Daoy (cell line): ENCODE data around the gene CUL9. TPM values are rescaled to one million over a fixed set of nuclear protein-coding genes. Genes with fewer than 3 reads are reported as not detected.

Experiments
- DNase-seq: peaks from one replicate; pipeline ENCODE4 v3.0.0-alpha.2; 2015; ENCODE audit warnings: low read depth
- total RNA-seq: library from RNA; depleted of rRNA; stranded (reverse); fragments of >200 nt; shearing (Covaris generic); gene quantifications from 2 replicates; pipeline ENCODE4 v1.2.3, GENCODE V29; 2014; rRNA removed

Gene CUL9
- total RNA-seq, 1 experiment from 2014 or later, result 23.7 TPM

DNA sequence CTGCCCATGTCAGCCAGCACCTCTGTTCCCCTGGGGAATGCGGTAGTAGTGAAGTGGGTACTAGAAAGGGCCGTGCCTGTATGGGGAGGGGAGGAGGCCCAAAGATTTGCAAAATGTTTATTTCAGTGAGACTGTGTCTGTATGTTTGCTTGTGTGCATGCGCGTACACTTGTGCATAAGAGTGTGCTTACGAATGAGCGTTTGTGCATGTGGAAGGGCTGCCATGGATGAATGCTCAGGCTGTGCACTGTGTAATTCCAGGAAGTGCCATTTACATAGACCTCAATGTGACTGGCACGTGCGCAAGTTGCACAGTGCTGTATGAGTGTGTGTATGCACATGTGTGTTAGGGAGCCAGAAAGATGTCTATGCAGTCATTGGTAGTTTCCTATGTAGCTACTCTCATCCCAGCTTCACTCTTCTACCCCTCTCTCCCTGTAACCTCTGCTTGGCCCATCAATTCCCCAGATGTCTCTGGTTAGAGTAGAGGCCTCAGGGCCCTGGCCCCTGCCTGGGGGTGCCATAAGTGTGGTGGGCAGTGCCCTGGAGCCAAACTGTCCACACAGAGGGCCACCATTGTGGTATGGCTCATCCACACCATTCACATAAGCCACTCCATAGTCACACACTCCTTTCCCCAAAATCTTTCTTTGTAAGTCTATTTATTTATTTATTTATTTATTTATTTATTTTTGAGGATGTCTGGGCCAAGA lies 89.3 kb downstream of the CUL9 start:
- DNase-seq, result no peak

GRCh38 chr6:43271944-43272343 lies 89.9 kb downstream of the CUL9 start:
- no peak for DNase-seq

DNA sequence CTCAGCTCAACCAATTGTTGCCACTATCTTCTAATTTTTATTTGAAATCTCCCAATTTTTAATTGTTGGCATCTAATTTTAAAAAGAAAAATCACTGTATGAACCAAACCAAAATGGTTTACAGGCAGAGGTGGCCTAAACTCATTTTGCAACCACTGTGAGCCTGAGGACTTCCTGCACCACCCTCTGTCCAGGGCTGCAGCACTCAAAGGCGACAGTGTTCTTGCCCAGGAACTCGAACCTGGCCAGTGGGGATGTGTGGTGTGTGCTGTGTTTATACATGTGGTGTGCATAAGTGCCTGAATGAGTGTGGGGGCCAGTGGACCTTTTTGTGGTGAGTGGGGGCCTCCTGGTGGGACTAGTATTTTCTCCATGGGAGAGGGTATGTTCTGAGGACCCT lies 91.7 kb downstream of the CUL9 start:
- DNase-seq, result no peak

Other genes starting within 250 kb of the CUL9 start
- 1.5 TPM in 1 of 2 replicates, not detected in the other for gene GNMT, start 221.4 kb upstream of the CUL9 start, total RNA-seq
- 74.1 and 88.3 TPM in 2 replicates for gene PEX6, start 203.0 kb upstream of the CUL9 start, total RNA-seq
- 63.0 and 73.4 TPM in 2 replicates for gene PPP2R5D, start 197.6 kb upstream of the CUL9 start, total RNA-seq
- 149 and 167 TPM in 2 replicates for gene MEA1, start 168.2 kb upstream of the CUL9 start, total RNA-seq
- 80.9 and 93.8 TPM in 2 replicates for gene KLHDC3, start 167.9 kb upstream of the CUL9 start, total RNA-seq
- 188 and 208 TPM in 2 replicates for gene RRP36, start 160.6 kb upstream of the CUL9 start, total RNA-seq
- gene CUL7, start 128.3 kb upstream of the CUL9 start, total RNA-seq, result 24.2 and 28.4 TPM in 2 replicates
- 51.3 and 57.0 TPM in 2 replicates for gene MRPL2, start 122.8 kb upstream of the CUL9 start, total RNA-seq
- gene KLC4, start 122.6 kb upstream of the CUL9 start, total RNA-seq, result 14.8 and 18.9 TPM in 2 replicates
- 59.8 and 61.8 TPM in 2 replicates for gene PTK7, start 105.9 kb upstream of the CUL9 start, total RNA-seq
- gene SRF, start 10.9 kb upstream of the CUL9 start, total RNA-seq, result 25.7 and 27.4 TPM in 2 replicates
- 57.3 and 66.3 TPM in 2 replicates for gene DNPH1, start 47.3 kb downstream of the CUL9 start, total RNA-seq
- 0.30 TPM in 1 of 2 replicates, not detected in the other for gene TTBK1, start 61.3 kb downstream of the CUL9 start, total RNA-seq
- gene SLC22A7, start 116.1 kb downstream of the CUL9 start, total RNA-seq, result not detected in 2 replicates
- 0.34 TPM in 1 of 2 replicates, not detected in the other for gene CRIP3, start 126.6 kb downstream of the CUL9 start, total RNA-seq
- gene ZNF318, start 187.5 kb downstream of the CUL9 start, total RNA-seq, result 6.7 and 7.8 TPM in 2 replicates
- gene ABCC10, start 245.3 kb downstream of the CUL9 start, total RNA-seq, result 7.9 and 32.4 TPM in 2 replicates